GM03348 (cell line): Measurements from ENCODE around the gene RSRC1.
A peak's percentile ranks its signal among the peaks of the same experiment; 100 is the strongest.
"Not testable (repeated sequence)": the region's sequence is repeated elsewhere in the genome, so short reads cannot be mapped to it uniquely, and the experiment has no call there.

Experiments
- DNase-seq: peaks from one replicate; pipeline ENCODE4 v3.0.0; 2012; ENCODE audit warnings: low spot score

Gene RSRC1

GRCh38 chr3:158404131-158404718 lies 294.3 kb downstream of the RSRC1 start:
- no peak for DNase-seq

GRCh38 chr3:158405507-158405906 lies 295.6 kb downstream of the RSRC1 start:
- no peak for DNase-seq

GRCh38 chr3:158407844-158408517 lies 298.1 kb downstream of the RSRC1 start:
- DNase-seq, result no peak

- DNase-seq, result not testable (repeated sequence)
Observed at GRCh38 chr3:158408518-158408897, 298.6 kb downstream of the RSRC1 start.

GRCh38 chr3:158418035-158418434 lies 308.1 kb downstream of the RSRC1 start:
- no peak for DNase-seq

- no peak for DNase-seq
Observed at GRCh38 chr3:158419820-158420653, 310.1 kb downstream of the RSRC1 start.

GRCh38 chr3:158420654-158421396 lies 310.9 kb downstream of the RSRC1 start:
- peak; percentile 15 for DNase-seq

- DNase-seq, result no peak
Observed at GRCh38 chr3:158430448-158430847, 320.6 kb downstream of the RSRC1 start.

GRCh38 chr3:158430968-158431367 lies 321.1 kb downstream of the RSRC1 start:
- no peak for DNase-seq

- DNase-seq, result no peak
Observed at GRCh38 chr3:158431829-158432228, 321.9 kb downstream of the RSRC1 start.

- DNase-seq, result peak; percentile 46
Observed at GRCh38 chr3:158434412-158435038, 324.6 kb downstream of the RSRC1 start.

GRCh38 chr3:158443632-158444031 lies 333.7 kb downstream of the RSRC1 start:
- no peak for DNase-seq

GRCh38 chr3:158447408-158447807 lies 337.5 kb downstream of the RSRC1 start:
- no peak for DNase-seq

GRCh38 chr3:158451405-158452055 lies 341.6 kb downstream of the RSRC1 start:
- DNase-seq, result no peak

- no peak for DNase-seq
Observed at GRCh38 chr3:158452334-158452733, 342.4 kb downstream of the RSRC1 start.

- no peak for DNase-seq
Observed at GRCh38 chr3:158453004-158453403, 343.1 kb downstream of the RSRC1 start.

- no peak for DNase-seq
Observed at GRCh38 chr3:158453865-158454264, 344.0 kb downstream of the RSRC1 start.

GRCh38 chr3:158455406-158455805 lies 345.5 kb downstream of the RSRC1 start:
- DNase-seq, result no peak

- no peak for DNase-seq
Observed at GRCh38 chr3:158456114-158456513, 346.2 kb downstream of the RSRC1 start.

GRCh38 chr3:158458464-158458863 lies 348.6 kb downstream of the RSRC1 start:
- DNase-seq, result no peak

- DNase-seq, result no peak
Observed at GRCh38 chr3:158460926-158461325, 351.0 kb downstream of the RSRC1 start.
